ENCODE results near the gene SLC2A10. TPM values are rescaled to one million over a fixed set of nuclear protein-coding genes. Genes with fewer than 3 reads are reported as not detected.

The SLC2A10 gene
- total RNA-seq, 3 donors from 2014 or later (not counting 1 experiment from before 2014, with no cell fraction given) = 0.26 to 2.2 (median 0.79) TPM

DNA sequence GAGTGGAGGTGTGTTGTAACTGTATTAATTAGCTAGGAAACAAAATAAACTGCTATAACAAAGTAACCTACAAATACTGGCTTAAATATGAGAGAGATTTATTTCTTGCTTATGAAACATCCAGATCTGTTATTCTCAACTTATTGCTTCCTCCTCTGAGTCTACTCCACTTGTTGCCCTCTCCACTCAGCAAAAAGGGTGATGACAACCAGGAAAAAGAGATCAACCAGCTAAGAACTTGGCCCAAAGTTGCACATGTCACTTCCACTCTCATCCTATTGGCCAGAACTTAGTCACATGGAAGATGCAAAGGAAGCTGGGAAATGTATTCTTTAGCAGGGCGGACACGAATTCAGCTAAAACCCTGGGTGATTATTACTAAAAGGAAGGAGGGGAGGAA, 15.0 kb upstream of the SLC2A10 start:
- no peak overlapping the region for H3K4me3 Mint-ChIP-seq
- 50% methylated on average over 2 of the region's 2 CpGs for WGBS (ENCODE audit: insufficient coverage)
- no peak overlapping the region for H3K27ac Mint-ChIP-seq
- H3K27me3 Mint-ChIP-seq (ENCODE audit: low read depth in 2 of 2) = peaks cover 3 to 10% of the 10 kb centered on the region in 2 donors
- peaks cover 9 to 14% of the 10 kb centered on the region in 2 donors for H3K4me1 Mint-ChIP-seq
- H3K36me3 ChIP-seq (ENCODE audit: control insufficient read depth, insufficient read depth, low read length) = no peaks in the 10 kb centered on the region
- H3K27me3 ChIP-seq (ENCODE audit: control insufficient read depth, insufficient read depth, low read length) = no peaks in the 10 kb centered on the region
- H3K9me3 ChIP-seq (ENCODE audit: control insufficient read depth, insufficient read depth, low read length) = no peaks in the 10 kb centered on the region
- TF ChIP-seq, protein P1, sequence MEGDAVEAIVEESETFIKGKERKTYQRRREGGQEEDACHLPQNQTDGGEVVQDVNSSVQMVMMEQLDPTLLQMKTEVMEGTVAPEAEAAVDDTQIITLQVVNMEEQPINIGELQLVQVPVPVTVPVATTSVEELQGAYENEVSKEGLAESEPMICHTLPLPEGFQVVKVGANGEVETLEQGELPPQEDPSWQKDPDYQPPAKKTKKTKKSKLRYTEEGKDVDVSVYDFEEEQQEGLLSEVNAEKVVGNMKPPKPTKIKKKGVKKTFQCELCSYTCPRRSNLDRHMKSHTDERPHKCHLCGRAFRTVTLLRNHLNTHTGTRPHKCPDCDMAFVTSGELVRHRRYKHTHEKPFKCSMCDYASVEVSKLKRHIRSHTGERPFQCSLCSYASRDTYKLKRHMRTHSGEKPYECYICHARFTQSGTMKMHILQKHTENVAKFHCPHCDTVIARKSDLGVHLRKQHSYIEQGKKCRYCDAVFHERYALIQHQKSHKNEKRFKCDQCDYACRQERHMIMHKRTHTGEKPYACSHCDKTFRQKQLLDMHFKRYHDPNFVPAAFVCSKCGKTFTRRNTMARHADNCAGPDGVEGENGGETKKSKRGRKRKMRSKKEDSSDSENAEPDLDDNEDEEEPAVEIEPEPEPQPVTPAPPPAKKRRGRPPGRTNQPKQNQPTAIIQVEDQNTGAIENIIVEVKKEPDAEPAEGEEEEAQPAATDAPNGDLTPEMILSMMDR (IDR thresholded peaks at IDR 0.05) = no peak
- H3K9me3 Mint-ChIP-seq = no peaks in the 10 kb centered on the region
- H3K4me1 ChIP-seq (ENCODE audit: control insufficient read depth, insufficient read depth, low read length) = no peaks in the 10 kb centered on the region
- H3K4me3 ChIP-seq (ENCODE audit: low read length) = no peak overlapping the region
- intact Hi-C loops (cut with micrococcal nuclease) = no loop called here
- no peak for ATAC-seq
- H3K27ac ChIP-seq (ENCODE audit: low read length) = no peak overlapping the region
- DNase-seq = peak in 1 of 2 donors; percentile 38
- H3K36me3 Mint-ChIP-seq = no peaks in the 10 kb centered on the region

DNA sequence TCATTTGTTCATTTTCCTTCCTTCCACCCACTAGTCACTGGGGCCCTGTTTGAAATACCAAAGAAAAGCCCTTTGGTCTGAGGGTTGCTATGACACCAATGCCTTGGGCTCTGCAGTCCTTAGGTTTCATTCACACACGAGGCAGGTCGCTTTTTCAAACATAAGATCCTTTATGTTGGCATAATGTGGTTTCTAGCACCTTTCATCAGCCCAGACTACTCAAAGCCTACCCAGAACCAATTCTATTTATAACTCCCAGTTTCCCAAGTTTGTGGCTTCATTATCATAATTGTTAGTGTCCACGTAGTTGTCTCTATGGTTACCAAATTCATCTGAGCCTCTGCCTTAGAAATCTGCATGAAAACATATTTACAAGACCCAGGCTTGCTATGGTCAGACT, 13.6 kb upstream of the SLC2A10 start:
- H3K27ac Mint-ChIP-seq = no peak overlapping the region
- H3K27ac ChIP-seq (ENCODE audit: low read length) = no peak overlapping the region
- H3K9me3 Mint-ChIP-seq = no peaks in the 10 kb centered on the region
- H3K4me3 ChIP-seq (ENCODE audit: low read length) = no peak overlapping the region
- intact Hi-C loops (cut with micrococcal nuclease) = no loop called here
- ATAC-seq (no peak), DNase-seq (no peak)
- H3K27me3 Mint-ChIP-seq (ENCODE audit: low read depth in 2 of 2) = peaks cover 13 to 24% of the 10 kb centered on the region in 2 donors
- H3K4me3 Mint-ChIP-seq = no peak overlapping the region
- no peaks in the 10 kb centered on the region for H3K36me3 Mint-ChIP-seq
- H3K27me3 ChIP-seq (ENCODE audit: control insufficient read depth, insufficient read depth, low read length) = peaks cover 3% of the 10 kb centered on the region
- H3K36me3 ChIP-seq (ENCODE audit: control insufficient read depth, insufficient read depth, low read length) = no peaks in the 10 kb centered on the region
- H3K4me1 ChIP-seq (ENCODE audit: control insufficient read depth, insufficient read depth, low read length) = no peaks in the 10 kb centered on the region
- TF ChIP-seq, protein P1 (IDR thresholded peaks at IDR 0.05) = no peak
- H3K4me1 Mint-ChIP-seq = peaks cover 0 to 5% of the 10 kb centered on the region in 2 donors
- no peaks in the 10 kb centered on the region for H3K9me3 ChIP-seq (ENCODE audit: control insufficient read depth, insufficient read depth, low read length)
- 22% methylated on average over 3 of the region's 3 CpGs for WGBS (ENCODE audit: insufficient coverage)

DNA sequence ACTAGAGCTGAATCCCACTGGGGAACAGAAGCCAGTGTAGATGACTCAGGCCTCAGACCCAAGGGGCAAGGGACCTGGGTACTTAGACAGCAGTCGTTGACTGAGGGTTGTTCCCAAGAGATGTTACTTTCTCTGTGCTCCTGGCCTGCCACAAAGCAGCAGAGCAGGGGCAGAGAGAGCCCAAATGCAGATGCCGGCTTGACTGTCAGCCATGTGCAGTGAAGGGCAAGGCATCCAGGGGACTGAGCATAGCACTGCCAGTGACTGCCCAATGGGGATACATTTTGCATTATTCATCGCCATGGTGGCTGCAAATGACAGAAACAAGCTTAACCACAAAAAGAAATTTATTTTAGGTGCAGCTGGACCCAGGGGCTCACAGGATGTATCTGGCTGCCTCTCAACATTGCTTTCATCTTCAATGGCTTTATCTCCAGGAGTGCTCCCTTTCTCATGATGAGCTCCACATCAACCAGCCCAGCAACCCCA, 12.6 kb upstream of the SLC2A10 start:
- no peak overlapping the region for H3K4me3 ChIP-seq (ENCODE audit: low read length)
- no peaks in the 10 kb centered on the region for H3K4me1 ChIP-seq (ENCODE audit: control insufficient read depth, insufficient read depth, low read length)
- Mint-ChIP-seq H3K36me3 (no peaks in the 10 kb centered on the region), H3K27ac (no peak overlapping the region), H3K9me3 (no peaks in the 10 kb centered on the region), H3K27me3 (ENCODE audit: low read depth in 2 of 2) (peaks cover 13 to 31% of the 10 kb centered on the region in 2 donors), H3K4me3 (no peak overlapping the region), H3K4me1 (peaks cover 0 to 5% of the 10 kb centered on the region in 2 donors)
- intact Hi-C loops (cut with micrococcal nuclease) = no loop called here
- H3K27me3 ChIP-seq (ENCODE audit: control insufficient read depth, insufficient read depth, low read length) = peaks cover 3% of the 10 kb centered on the region
- ATAC-seq (no peak), DNase-seq (no peak)
- no peaks in the 10 kb centered on the region for H3K36me3 ChIP-seq (ENCODE audit: control insufficient read depth, insufficient read depth, low read length)
- no peak overlapping the region for H3K27ac ChIP-seq (ENCODE audit: low read length)
- TF ChIP-seq, protein P1 (IDR thresholded peaks at IDR 0.05) = no peak
- H3K9me3 ChIP-seq (ENCODE audit: control insufficient read depth, insufficient read depth, low read length) = no peaks in the 10 kb centered on the region
- 52% methylated on average over 3 of the region's 3 CpGs for WGBS (ENCODE audit: insufficient coverage)

DNA sequence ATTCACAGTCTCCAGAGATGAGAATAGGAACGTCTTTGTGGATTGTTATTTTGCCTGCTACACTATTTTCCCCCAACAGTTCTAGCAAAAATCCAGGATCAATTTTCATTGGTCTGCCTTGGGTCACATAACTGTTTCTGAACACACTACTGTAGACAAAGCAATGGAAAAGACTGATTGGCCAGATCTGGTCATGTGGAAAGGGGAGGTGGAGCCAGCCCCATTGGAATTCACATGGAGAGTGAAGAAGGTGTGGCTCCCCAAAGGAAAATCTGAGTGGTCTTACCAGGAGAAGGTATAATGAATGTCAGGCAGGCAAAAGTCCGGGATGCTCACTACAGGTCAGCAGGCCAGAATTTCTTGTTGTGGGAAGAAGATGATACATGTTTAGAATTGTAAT, 10.7 kb upstream of the SLC2A10 start:
- peaks cover 3% of the 10 kb centered on the region for H3K27me3 ChIP-seq (ENCODE audit: control insufficient read depth, insufficient read depth, low read length)

More for the DNA sequence above, 10.7 kb upstream of the SLC2A10 start:
- intact Hi-C loops (cut with micrococcal nuclease) = no loop called here
- ATAC-seq (no peak), DNase-seq (no peak)
- H3K9me3 Mint-ChIP-seq = no peaks in the 10 kb centered on the region
- Histone ChIP-seq H3K36me3 (ENCODE audit: control insufficient read depth, insufficient read depth, low read length) (no peaks in the 10 kb centered on the region), H3K4me3 (ENCODE audit: low read length) (no peak overlapping the region), H3K4me1 (ENCODE audit: control insufficient read depth, insufficient read depth, low read length) (no peaks in the 10 kb centered on the region), H3K9me3 (ENCODE audit: control insufficient read depth, insufficient read depth, low read length) (no peaks in the 10 kb centered on the region), H3K27ac (ENCODE audit: low read length) (no peak overlapping the region)
- WGBS (ENCODE audit: insufficient coverage) = 91% methylated on average over 1 of the region's 2 CpGs
- no peak overlapping the region for H3K27ac Mint-ChIP-seq
- no peaks in the 10 kb centered on the region for H3K36me3 Mint-ChIP-seq
- TF ChIP-seq, protein P1 (IDR thresholded peaks at IDR 0.05) = no peak
- H3K4me1 Mint-ChIP-seq = peaks cover 0 to 5% of the 10 kb centered on the region in 2 donors
- H3K4me3 Mint-ChIP-seq = no peak overlapping the region
- peaks cover 13 to 34% of the 10 kb centered on the region in 2 donors for H3K27me3 Mint-ChIP-seq (ENCODE audit: low read depth in 2 of 2)

All from natural killer cell (primary cell).